Measurements from ENCODE around the gene FSHB. TPM values are rescaled to one million over a fixed set of nuclear protein-coding genes. Genes with fewer than 3 reads are reported as not detected.
"Not testable (repeated sequence)": the region's sequence is repeated elsewhere in the genome, so short reads cannot be mapped to it uniquely, and the experiment has no call there.

Gene FSHB
- total RNA-seq, result not detected

- H3K9me3 ChIP-seq, result no peaks in the 10 kb centered on the region
- no peak within 1 kb of the TSS for H3K4me3 ChIP-seq
- H3K27ac ChIP-seq, result no peak within 1 kb of the TSS
- intact Hi-C loops (cut with DNase I), result no loop called here
- no peak for DNase-seq (ENCODE audit: low spot score)
- 65% methylated on average over 3 of the region's 3 CpGs for WGBS
- no peaks in the 10 kb centered on the region for H3K4me1 ChIP-seq (replicated peaks)
- H3K27me3 ChIP-seq (replicated peaks; ENCODE audit: insufficient read depth), result no peaks in the 10 kb centered on the region
- H3K36me3 ChIP-seq, result no peaks in the 10 kb centered on the region
- no peak for TF ChIP-seq POLR2A (IDR thresholded peaks at IDR 0.05)
- no peak for TF ChIP-seq CTCF (IDR thresholded peaks at IDR 0.05)
- no peak for TF ChIP-seq POLR2AphosphoS5 (IDR thresholded peaks at IDR 0.05)
Measured at GRCh38 chr11:30230714-30231113, at the start of gene FSHB. TSS of gene FSHB (plus strand) at chr11:30231014. CDS start at chr11:30231903, 889 bp downstream.

- H3K9me3 ChIP-seq, result no peaks in the 10 kb centered on the region
- H3K27me3 ChIP-seq (replicated peaks; ENCODE audit: insufficient read depth), result no peaks in the 10 kb centered on the region
- TF ChIP-seq POLR2A (IDR thresholded peaks at IDR 0.05) (no peak), POLR2AphosphoS5 (IDR thresholded peaks at IDR 0.05) (no peak), CTCF (IDR thresholded peaks at IDR 0.05) (no peak)
- no peak overlapping the region for H3K27ac ChIP-seq
- H3K4me1 ChIP-seq (replicated peaks), result no peaks in the 10 kb centered on the region
- intact Hi-C loops (cut with DNase I), result no loop called here
- no peak for DNase-seq (ENCODE audit: low spot score)
- no peaks in the 10 kb centered on the region for H3K36me3 ChIP-seq
- WGBS, result 97% methylated on average over 3 of the region's 3 CpGs
- H3K4me3 ChIP-seq, result no peak overlapping the region
Measured at GRCh38 chr11:30186748-30187147, 44.1 kb upstream of the FSHB start.

GRCh38 chr11:30192620-30193019, 38.2 kb upstream of the FSHB start:
- intact Hi-C loops (cut with DNase I), result no loop called here
- H3K36me3 ChIP-seq, result no peaks in the 10 kb centered on the region
- no peaks in the 10 kb centered on the region for H3K4me1 ChIP-seq (replicated peaks)
- no peak overlapping the region for H3K4me3 ChIP-seq
- no peak overlapping the region for H3K27ac ChIP-seq
- H3K27me3 ChIP-seq (replicated peaks; ENCODE audit: insufficient read depth), result no peaks in the 10 kb centered on the region
- no peak for DNase-seq (ENCODE audit: low spot score)
- no peaks in the 10 kb centered on the region for H3K9me3 ChIP-seq
- TF ChIP-seq POLR2A (IDR thresholded peaks at IDR 0.05) (no peak), POLR2AphosphoS5 (IDR thresholded peaks at IDR 0.05) (no peak), CTCF (IDR thresholded peaks at IDR 0.05) (no peak)

GRCh38 chr11:30196400-30197206, 34.2 kb upstream of the FSHB start:
- Histone ChIP-seq H3K9me3 (no peaks in the 10 kb centered on the region), H3K4me3 (no peak overlapping the region), H3K27ac (no peak overlapping the region), H3K4me1 (replicated peaks) (no peaks in the 10 kb centered on the region), H3K36me3 (no peaks in the 10 kb centered on the region), H3K27me3 (replicated peaks; ENCODE audit: insufficient read depth) (no peaks in the 10 kb centered on the region)
- peak; percentile 35 for DNase-seq (ENCODE audit: low spot score)
- TF ChIP-seq POLR2AphosphoS5 (IDR thresholded peaks at IDR 0.05), result no peak
- TF ChIP-seq CTCF (IDR thresholded peaks at IDR 0.05), result peak; percentile 55 to 63 (median 58)
- TF ChIP-seq POLR2A (IDR thresholded peaks at IDR 0.05), result no peak
- 8% methylated on average over 6 of the region's 6 CpGs for WGBS
- intact Hi-C loops (cut with DNase I), result no loop called here

- Histone ChIP-seq H3K4me3 (no peak overlapping the region), H3K27ac (no peak overlapping the region), H3K36me3 (no peaks in the 10 kb centered on the region), H3K9me3 (no peaks in the 10 kb centered on the region), H3K4me1 (replicated peaks) (no peaks in the 10 kb centered on the region), H3K27me3 (replicated peaks; ENCODE audit: insufficient read depth) (no peaks in the 10 kb centered on the region)
- no peak for TF ChIP-seq POLR2A (IDR thresholded peaks at IDR 0.05)
- TF ChIP-seq POLR2AphosphoS5 (IDR thresholded peaks at IDR 0.05), result no peak
- TF ChIP-seq CTCF (IDR thresholded peaks at IDR 0.05), result no peak
- intact Hi-C loops (cut with DNase I), result no loop called here
- DNase-seq (ENCODE audit: low spot score), result no peak
- WGBS, result 78% methylated on average over 2 of the region's 2 CpGs
Measured at GRCh38 chr11:30197869-30198268, 32.9 kb upstream of the FSHB start.

GRCh38 chr11:30202989-30203388, 27.8 kb upstream of the FSHB start:
- H3K27me3 ChIP-seq (replicated peaks; ENCODE audit: insufficient read depth); DNase-seq (ENCODE audit: low spot score); H3K27ac ChIP-seq; H3K9me3 ChIP-seq; H3K4me1 ChIP-seq (replicated peaks); intact Hi-C loops (cut with DNase I); H3K36me3 ChIP-seq; H3K4me3 ChIP-seq: not testable (repeated sequence)
- WGBS, result 95% methylated on average over 6 of the region's 6 CpGs

All from prostate gland (tissue), 2 donors.